DND-41 (cell line): Measurements from ENCODE around the gene LRG1.

Experiments used
- ATAC-seq: fragments of 200-7000 bp; cut with Tn5 transposase; 3 replicates; pipeline ENCODE4 v1.9.1; 2021; ENCODE audit warnings: low read depth; ENCODE audit not compliant: insufficient read depth
- DNase-seq: peaks from one replicate; pipeline ENCODE4 v3.0.0-alpha.2; 2020
- H2AFZ ChIP-seq: 2 replicates; pipeline ENCODE4 v1.6.0; 2012; ENCODE audit warnings: low read depth, low read length
- H3K27ac ChIP-seq: 2 replicates; pipeline ENCODE4 v1.5.1; 2012; ENCODE audit warnings: low read length, inconsistent platforms
- H3K27me3 ChIP-seq: fragments of 200-600 bp; sonication (generic); 2 replicates; pipeline ENCODE4 v1.6.0; 2012; ENCODE audit warnings: low read length, mild to moderate bottlenecking, inconsistent platforms; ENCODE audit not compliant: insufficient read depth, poor library complexity
- H3K36me3 ChIP-seq: 2 replicates; pipeline ENCODE4 v1.5.1; 2012; ENCODE audit warnings: low read length, inconsistent platforms; ENCODE audit not compliant: insufficient read depth
- H3K4me1 ChIP-seq: 2 replicates; pipeline ENCODE4 v1.5.1; 2012; ENCODE audit warnings: mild to moderate bottlenecking, low read length; ENCODE audit not compliant: insufficient read depth
- H3K4me2 ChIP-seq: 2 replicates; pipeline ENCODE4 v1.6.0; 2012; ENCODE audit warnings: mild to moderate bottlenecking, moderate library complexity, low read length, inconsistent platforms; ENCODE audit not compliant: insufficient read depth
- H3K4me3 ChIP-seq, 2 experiments: fragments of 200-600 bp in 1 of 2; shearing (Covaris generic) in 1 of 2; 2 replicates each; pipeline ENCODE4 v1.5.1; 2012 to 2016; ENCODE audit warnings: inconsistent platforms in 2 of 2, low read length in 2 of 2, mild to moderate bottlenecking in 2 of 2, low read depth in 1 of 2, moderate library complexity in 1 of 2
- H3K79me2 ChIP-seq: 2 replicates; pipeline ENCODE4 v1.6.0; 2012; ENCODE audit warnings: low read length, inconsistent platforms; ENCODE audit not compliant: insufficient read depth
- H3K9ac ChIP-seq: 2 replicates; pipeline ENCODE4 v1.6.0; 2012; ENCODE audit warnings: low read depth, mild to moderate bottlenecking, inconsistent platforms, low read length, moderate library complexity
- H3K9me3 ChIP-seq: 2 replicates; pipeline ENCODE4 v1.5.1; 2012; ENCODE audit warnings: low read length, moderate library complexity, mild to moderate bottlenecking, inconsistent platforms; ENCODE audit not compliant: insufficient read depth, severe bottlenecking
- H4K20me1 ChIP-seq: 2 replicates; pipeline ENCODE4 v1.6.0; 2012; ENCODE audit warnings: low read length; ENCODE audit not compliant: insufficient read depth
- EZH2 ChIP-seq: IDR thresholded peaks from 3 replicates; pipeline ENCODE4 v1.6.1; 2012; ENCODE audit warnings: borderline replicate concordance, low read depth, mild to moderate bottlenecking, moderate library complexity, low read length, inconsistent platforms; ENCODE audit not compliant: severe bottlenecking
- TF ChIP-seq, protein P1 (sequence below): IDR thresholded peaks from 2 replicates; pipeline ENCODE4 v1.5.1; 2012; ENCODE audit warnings: borderline replicate concordance, low read length, moderate library complexity, mild to moderate bottlenecking; ENCODE audit not compliant: poor library complexity, severe bottlenecking; ENCODE audit errors: extremely low read depth

Gene LRG1

DNA sequence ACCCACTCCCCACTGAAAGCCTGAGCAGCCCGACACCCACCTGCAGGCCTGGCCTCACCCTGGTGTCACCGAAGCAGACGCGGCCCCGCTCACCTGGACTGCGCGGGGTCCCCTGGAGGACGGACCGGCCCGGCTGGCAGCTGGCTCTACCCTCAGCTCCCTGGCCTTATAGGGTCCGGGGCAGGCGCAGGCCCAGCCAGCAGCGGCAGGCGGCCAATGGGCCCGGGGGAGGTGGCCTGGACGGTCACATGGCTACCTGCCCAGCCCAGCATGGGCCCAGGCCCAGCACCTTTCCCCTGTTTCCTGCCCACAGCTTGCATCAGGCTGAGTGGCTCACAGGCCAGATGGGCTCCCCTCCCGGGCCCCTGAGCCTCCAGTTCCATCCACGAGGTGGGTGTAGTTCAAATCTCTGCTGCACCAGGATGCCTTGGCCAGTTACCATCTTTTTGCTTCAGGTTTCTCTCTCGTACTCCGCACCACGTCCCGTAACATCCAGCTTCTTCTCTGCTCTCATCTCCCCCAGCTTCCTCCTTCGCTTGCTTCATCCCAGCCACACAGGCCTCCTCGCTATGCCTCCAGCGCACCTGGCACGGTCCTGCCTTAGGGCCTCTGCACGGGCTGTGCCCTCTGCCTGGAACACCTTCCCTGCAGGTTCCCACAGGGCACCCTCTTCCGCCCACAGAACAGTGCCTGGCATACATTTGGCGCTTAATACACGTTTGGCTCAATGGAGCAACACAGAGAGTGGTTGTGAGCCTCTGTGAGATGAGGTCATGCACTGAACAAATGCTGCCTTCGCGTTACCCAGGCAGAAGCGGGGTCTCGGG, 21.3 kb downstream of the LRG1 start, which contains the start of gene PLIN4:
PLIN4 (minus strand) TSS at position 142 of the 827 bp plus-strand sequence. CDS start 214 bp downstream, outside the sequence.
- no peaks in the 10 kb centered on the region for H3K9me3 ChIP-seq
- ATAC-seq (no peak), DNase-seq (no peak)
- H2AFZ ChIP-seq: no peak within 1 kb of the TSS
- no peaks in the 10 kb centered on the region for H3K36me3 ChIP-seq
- H3K4me2 ChIP-seq: no peak within 1 kb of the TSS
- no peak within 1 kb of the TSS for H3K27ac ChIP-seq
- no peaks in the 10 kb centered on the region for H4K20me1 ChIP-seq
- H3K27me3 ChIP-seq: no peaks in the 10 kb centered on the region
- H3K79me2 ChIP-seq: no peaks in the 10 kb centered on the region
- no peak within 1 kb of the TSS for H3K4me3 ChIP-seq
- no peak for TF ChIP-seq EZH2
- TF ChIP-seq, protein P1, sequence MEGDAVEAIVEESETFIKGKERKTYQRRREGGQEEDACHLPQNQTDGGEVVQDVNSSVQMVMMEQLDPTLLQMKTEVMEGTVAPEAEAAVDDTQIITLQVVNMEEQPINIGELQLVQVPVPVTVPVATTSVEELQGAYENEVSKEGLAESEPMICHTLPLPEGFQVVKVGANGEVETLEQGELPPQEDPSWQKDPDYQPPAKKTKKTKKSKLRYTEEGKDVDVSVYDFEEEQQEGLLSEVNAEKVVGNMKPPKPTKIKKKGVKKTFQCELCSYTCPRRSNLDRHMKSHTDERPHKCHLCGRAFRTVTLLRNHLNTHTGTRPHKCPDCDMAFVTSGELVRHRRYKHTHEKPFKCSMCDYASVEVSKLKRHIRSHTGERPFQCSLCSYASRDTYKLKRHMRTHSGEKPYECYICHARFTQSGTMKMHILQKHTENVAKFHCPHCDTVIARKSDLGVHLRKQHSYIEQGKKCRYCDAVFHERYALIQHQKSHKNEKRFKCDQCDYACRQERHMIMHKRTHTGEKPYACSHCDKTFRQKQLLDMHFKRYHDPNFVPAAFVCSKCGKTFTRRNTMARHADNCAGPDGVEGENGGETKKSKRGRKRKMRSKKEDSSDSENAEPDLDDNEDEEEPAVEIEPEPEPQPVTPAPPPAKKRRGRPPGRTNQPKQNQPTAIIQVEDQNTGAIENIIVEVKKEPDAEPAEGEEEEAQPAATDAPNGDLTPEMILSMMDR: no peak
- no peak within 1 kb of the TSS for H3K9ac ChIP-seq
- no peaks in the 10 kb centered on the region for H3K4me1 ChIP-seq

DNA sequence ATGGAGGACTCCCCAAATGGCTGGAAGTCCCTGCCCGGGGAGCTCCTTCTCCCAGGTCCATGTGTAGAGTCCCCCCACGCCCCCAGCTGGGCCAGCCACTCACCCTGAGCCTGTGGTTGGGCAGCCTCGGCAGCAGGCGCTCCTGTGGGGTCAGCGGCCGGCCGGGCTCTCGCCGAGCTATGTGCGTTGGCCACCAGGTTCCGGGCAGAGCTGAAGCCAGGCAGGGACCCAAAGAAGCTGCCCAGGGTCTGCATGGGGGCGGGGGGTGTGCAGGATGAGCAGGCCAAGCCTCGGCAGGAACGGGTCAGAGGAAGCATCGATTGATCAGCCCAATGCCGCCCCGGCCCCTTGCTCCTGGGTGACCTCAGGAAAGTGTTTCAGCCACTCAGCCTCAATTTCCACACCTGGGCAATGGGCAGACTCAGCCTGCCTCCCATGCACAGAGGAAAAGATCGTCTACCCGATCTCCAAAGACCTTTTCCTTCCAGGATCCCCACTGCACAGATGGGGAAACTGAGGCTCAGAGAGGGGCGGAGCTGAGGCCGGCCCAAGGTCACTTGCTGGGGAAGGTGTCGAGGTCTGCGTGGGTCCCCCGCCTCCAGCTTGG, 22.3 kb downstream of the LRG1 start:
- Histone ChIP-seq H2AFZ (no peak overlapping the region), H3K36me3 (no peaks in the 10 kb centered on the region), H3K4me3 (no peak overlapping the region), H3K27ac (no peak overlapping the region), H3K9ac (no peak overlapping the region), H3K27me3 (no peaks in the 10 kb centered on the region), H4K20me1 (no peaks in the 10 kb centered on the region), H3K4me1 (no peaks in the 10 kb centered on the region), H3K79me2 (no peaks in the 10 kb centered on the region), H3K4me2 (no peak overlapping the region), H3K9me3 (no peaks in the 10 kb centered on the region)
- TF ChIP-seq EZH2: no peak
- TF ChIP-seq, protein P1: no peak
- ATAC-seq (no peak), DNase-seq (no peak)

DNA sequence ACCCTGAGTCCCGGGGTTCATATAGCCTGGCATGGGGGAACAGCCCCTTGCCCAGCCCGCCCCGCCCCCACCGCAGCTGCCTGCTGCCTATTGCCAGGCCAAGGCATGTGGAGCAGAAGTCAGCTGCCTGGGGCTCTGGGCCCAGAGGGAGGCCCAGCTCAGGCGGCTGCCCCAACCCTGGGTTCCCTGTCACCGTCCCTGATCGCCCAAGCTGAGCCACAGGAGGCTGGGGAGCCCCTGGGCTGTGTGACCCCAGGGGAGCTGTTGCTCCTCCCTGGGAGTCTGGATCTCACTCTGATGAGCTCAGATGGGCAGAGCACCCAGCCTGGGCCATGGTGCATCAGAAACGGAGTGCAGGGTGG, 22.9 kb downstream of the LRG1 start:
- no peaks in the 10 kb centered on the region for H3K9me3 ChIP-seq
- no peak for TF ChIP-seq EZH2
- TF ChIP-seq, protein P1: no peak
- no peak overlapping the region for H3K27ac ChIP-seq
- DNase-seq (no peak), ATAC-seq (no peak)
- no peak overlapping the region for H3K9ac ChIP-seq
- H3K4me2 ChIP-seq: no peak overlapping the region
- no peaks in the 10 kb centered on the region for H3K4me1 ChIP-seq
- no peaks in the 10 kb centered on the region for H3K36me3 ChIP-seq
- H3K27me3 ChIP-seq: no peaks in the 10 kb centered on the region
- no peak overlapping the region for H2AFZ ChIP-seq
- H3K79me2 ChIP-seq: no peaks in the 10 kb centered on the region
- H3K4me3 ChIP-seq: no peak overlapping the region
- no peaks in the 10 kb centered on the region for H4K20me1 ChIP-seq
